ENCODE results near the gene CACNA1S.

CACNA1S gene

DNA sequence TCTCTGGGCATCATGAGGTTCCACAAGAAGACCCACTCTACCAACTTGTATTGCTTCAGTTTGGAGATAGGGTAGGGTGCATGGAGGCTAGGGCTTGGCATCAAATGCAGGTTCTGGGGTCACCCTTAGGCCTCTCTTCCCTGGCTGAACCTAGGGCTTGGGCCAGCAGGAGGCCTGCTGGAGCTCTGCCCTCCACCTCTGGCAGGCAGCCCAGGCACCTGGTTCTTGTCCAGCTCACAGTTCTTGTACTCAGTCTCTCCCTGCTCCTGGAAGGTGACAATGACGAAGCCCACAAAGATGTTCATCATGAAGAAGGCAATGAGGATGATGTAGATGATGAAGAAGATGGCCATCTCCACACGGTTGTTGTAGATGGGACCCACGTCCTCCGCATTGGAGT lies 51.2 kb downstream of the CACNA1S start:
- TF ChIP-seq, protein P1, sequence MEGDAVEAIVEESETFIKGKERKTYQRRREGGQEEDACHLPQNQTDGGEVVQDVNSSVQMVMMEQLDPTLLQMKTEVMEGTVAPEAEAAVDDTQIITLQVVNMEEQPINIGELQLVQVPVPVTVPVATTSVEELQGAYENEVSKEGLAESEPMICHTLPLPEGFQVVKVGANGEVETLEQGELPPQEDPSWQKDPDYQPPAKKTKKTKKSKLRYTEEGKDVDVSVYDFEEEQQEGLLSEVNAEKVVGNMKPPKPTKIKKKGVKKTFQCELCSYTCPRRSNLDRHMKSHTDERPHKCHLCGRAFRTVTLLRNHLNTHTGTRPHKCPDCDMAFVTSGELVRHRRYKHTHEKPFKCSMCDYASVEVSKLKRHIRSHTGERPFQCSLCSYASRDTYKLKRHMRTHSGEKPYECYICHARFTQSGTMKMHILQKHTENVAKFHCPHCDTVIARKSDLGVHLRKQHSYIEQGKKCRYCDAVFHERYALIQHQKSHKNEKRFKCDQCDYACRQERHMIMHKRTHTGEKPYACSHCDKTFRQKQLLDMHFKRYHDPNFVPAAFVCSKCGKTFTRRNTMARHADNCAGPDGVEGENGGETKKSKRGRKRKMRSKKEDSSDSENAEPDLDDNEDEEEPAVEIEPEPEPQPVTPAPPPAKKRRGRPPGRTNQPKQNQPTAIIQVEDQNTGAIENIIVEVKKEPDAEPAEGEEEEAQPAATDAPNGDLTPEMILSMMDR (conservative IDR thresholded peaks at IDR 0.05; ENCODE audit: low read depth, low read length), result no peak
- no peak overlapping the region for H3K4me3 ChIP-seq (ENCODE audit: low read length)
- DNase-seq (ENCODE audit: low read depth), result no peak

DNA sequence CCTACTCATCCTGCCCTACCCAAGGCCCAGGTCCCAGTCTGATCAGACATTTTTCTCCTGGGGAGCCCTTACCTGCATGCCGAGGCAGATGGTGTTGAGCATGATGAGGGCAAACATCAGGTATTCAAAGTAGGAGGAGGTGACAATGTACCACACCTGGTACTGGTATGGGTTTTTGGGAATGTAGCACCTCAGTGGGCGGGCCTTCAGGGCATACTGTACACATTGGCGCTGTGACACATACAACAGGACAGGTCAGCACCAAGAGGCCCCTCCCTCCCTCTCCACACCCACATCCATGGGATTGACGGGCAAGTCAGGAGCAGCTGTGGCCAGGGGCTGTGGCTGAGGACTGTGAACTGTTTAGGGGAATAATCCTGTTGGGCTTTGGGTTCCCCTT lies 51.6 kb downstream of the CACNA1S start:
- TF ChIP-seq, protein P1 (conservative IDR thresholded peaks at IDR 0.05; ENCODE audit: low read depth, low read length), result no peak
- no peak overlapping the region for H3K4me3 ChIP-seq (ENCODE audit: low read length)
- DNase-seq (ENCODE audit: low read depth), result no peak

DNA sequence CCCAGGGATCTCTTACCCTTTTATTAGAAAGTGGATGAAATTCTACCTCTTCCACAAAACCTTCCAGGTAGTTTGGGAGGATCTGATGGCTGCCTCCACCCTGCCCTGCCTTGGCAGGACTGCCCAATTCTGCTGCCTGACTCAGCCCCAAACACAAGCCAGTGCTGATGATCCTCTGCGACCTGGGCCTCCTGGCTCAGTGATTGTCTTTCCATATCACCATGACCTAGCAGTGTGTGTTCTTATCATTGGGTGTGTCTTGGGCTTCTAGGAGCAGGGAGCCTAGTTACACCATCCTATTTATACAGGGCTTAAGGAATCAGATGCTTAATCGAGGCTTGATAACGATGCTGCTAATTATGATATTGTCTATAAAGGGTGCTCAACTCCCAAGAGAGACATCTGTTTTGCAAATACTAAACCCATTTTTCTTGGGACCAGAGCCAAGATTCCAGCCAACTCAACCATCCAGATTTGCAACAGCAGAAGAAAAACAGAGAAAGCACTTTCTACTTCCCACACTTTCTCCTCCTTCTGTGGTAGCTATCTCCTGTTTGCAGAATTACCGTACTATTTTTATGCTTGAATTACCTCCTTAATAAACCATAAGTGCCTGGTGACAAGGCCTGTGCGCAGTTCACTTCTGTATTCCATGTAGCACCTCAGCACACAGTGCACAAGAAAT lies 52.2 kb downstream of the CACNA1S start:
- TF ChIP-seq, protein P1 (conservative IDR thresholded peaks at IDR 0.05; ENCODE audit: low read depth, low read length), result no peak
- DNase-seq (ENCODE audit: low read depth), result no peak
- H3K4me3 ChIP-seq (ENCODE audit: low read length), result no peak overlapping the region

DNA sequence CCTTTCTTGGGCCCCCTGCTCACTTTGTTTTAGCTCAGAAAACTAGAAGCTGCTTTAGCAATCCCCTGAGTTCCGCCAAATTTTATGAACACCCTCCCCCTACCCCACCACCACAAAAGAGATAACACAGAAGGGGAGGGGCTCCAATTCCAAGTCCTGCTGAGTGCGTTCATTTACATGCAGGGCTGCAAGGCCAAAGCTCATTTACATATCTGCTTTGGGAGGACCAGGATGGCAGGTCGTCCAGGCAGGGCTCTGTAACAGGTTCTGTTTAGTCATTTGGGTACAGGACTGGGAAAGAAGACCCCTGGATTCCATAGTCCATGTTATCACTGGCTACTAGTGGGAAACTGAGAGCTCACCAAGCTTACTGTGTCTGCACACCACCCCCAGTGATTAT lies 52.8 kb downstream of the CACNA1S start:
- no peak for DNase-seq (ENCODE audit: low read depth)
- TF ChIP-seq, protein P1 (conservative IDR thresholded peaks at IDR 0.05; ENCODE audit: low read depth, low read length), result no peak
- no peak overlapping the region for H3K4me3 ChIP-seq (ENCODE audit: low read length)

DNA sequence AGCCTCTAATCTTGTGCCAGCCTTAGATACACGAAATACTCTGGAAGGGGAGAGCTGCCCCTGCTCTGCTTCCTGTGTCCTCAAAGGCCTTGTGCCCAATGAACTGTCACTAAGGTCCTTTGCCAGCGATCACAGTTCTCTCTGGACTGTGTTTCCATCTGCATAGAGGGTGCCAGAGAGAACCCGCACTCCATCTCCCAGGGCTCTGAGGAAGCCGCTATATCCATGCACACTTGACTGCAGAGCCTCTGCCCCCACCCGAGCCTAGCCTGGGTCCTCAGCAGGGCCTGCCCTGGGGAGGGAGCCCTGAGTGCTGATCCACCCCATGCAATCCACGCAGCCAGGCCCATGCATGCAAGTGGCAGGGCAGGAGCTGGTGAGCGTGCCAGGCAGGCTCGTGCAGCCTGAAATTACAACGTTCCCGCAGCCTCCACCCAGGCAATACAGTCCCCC lies 58.1 kb downstream of the CACNA1S start:
- no peak for DNase-seq (ENCODE audit: low read depth)
- TF ChIP-seq, protein P1 (conservative IDR thresholded peaks at IDR 0.05; ENCODE audit: low read depth, low read length), result no peak
- no peak overlapping the region for H3K4me3 ChIP-seq (ENCODE audit: low read length)

DNA sequence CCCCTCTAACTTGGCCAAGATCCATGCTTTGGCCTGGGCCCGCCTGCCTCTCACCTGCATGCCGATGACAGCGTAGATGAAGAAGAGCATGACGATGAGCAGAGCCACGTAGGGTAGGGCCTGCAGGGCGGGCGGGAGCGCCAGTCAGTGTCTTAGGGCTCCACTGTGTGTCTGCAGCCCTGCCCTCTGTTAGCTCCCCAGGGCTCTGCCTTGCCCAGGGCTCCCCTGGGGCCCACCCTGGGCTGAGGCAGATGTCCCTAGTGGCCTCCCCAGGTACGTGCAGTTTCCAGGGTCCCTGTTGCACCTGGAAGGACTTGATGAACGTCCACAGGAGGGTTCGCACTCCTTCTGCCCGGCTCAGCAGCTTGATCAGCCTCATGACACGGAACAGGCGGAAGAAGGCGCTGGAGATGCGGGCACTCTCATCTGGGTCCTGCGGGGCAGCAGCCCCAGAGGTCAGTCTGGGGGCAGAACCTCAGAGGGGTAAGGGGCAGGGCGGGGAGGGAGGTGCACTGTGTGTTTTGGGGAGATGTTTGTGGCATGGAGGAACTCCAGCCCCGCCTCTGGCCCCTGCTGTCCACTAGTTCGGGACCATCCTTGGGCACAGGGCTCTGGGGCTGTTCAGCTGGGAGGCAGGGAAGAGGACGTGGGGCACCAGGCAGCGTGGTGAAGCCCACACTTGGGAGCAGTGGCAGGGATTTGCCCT lies 58.9 kb downstream of the CACNA1S start:
- DNase-seq (ENCODE audit: low read depth), result no peak
- H3K4me3 ChIP-seq (ENCODE audit: low read length), result no peak overlapping the region
- TF ChIP-seq, protein P1 (conservative IDR thresholded peaks at IDR 0.05; ENCODE audit: low read depth, low read length), result no peak

DNA sequence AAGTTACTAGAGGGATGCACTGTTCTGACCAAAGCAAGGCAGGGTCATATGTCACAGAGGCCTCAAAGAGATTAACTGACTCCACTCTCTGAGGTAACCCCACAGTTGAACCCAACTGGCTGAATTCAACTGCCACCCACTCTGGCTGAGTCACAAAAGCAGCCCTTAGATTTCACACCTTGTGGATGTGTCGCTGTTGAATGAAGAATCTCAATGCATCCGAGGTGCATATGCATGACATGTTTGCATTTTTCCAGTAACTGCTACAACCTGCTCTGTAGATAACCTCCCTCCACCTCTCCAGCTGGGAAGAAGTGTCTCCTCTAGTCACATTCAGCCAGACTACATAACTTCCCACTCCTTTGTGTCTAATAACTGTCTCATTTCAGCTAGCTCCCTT lies 60.8 kb downstream of the CACNA1S start:
- no peak overlapping the region for H3K4me3 ChIP-seq (ENCODE audit: low read length)
- no peak for DNase-seq (ENCODE audit: low read depth)
- TF ChIP-seq, protein P1 (conservative IDR thresholded peaks at IDR 0.05; ENCODE audit: low read depth, low read length), result no peak
